GM23338 (cell line): ENCODE results near the gene ANKRD63.

Experiments used
- CREB1 ChIP-seq: fragments of 250-450 bp; sonication (Bioruptor Pico); IDR thresholded peaks from 2 replicates; pipeline ENCODE4 v1.5.0; 2020; ENCODE audit warnings: low read depth, mild to moderate bottlenecking, moderate library complexity
- CTCF ChIP-seq, 2 experiments: fragments of 200-600 bp in 1 of 2; sonication (generic) in 1 of 2; conservative IDR thresholded peaks; 2 replicates each; pipeline versions ENCODE4 v1.5.1 to v1.6.1; 2016 to 2017; ENCODE audit warnings: antibody characterized with exemption in 2 of 2, low read depth in 2 of 2, mild to moderate bottlenecking in 2 of 2, moderate library complexity in 1 of 2
- EZH2 ChIP-seq: fragments of 200-600 bp; sonication (generic); IDR thresholded peaks from one replicate; pipeline ENCODE4 v1.8.0; 2017; ENCODE audit warnings: antibody characterized with exemption, mild to moderate bottlenecking, low read depth; ENCODE audit not compliant: unreplicated experiment
- EZH2phosphoT487 ChIP-seq: fragments of 200-600 bp; sonication (generic); IDR thresholded peaks from one replicate; pipeline ENCODE4 v1.8.1; 2018; ENCODE audit warnings: antibody characterized with exemption; ENCODE audit not compliant: unreplicated experiment
- JUNB ChIP-seq: IDR thresholded peaks from one replicate; pipeline ENCODE4 v1.6.1; 2016; ENCODE audit warnings: antibody characterized with exemption; ENCODE audit not compliant: unreplicated experiment
- POLR2AphosphoS5 ChIP-seq: IDR thresholded peaks from 2 replicates; pipeline ENCODE4 v1.6.1; 2016; ENCODE audit warnings: antibody characterized with exemption, low read depth
- STAT1 ChIP-seq: IDR thresholded peaks from one replicate; pipeline ENCODE4 v1.6.1; 2016; ENCODE audit warnings: antibody characterized with exemption; ENCODE audit not compliant: unreplicated experiment
- ZNF114 ChIP-seq: fragments of 250-450 bp; sonication (Bioruptor Pico); IDR thresholded peaks from 2 replicates; pipeline ENCODE4 v1.5.0; 2020; ENCODE audit warnings: mild to moderate bottlenecking, moderate library complexity
- ZNF331 ChIP-seq: fragments of 250-450 bp; sonication (Bioruptor Pico); IDR thresholded peaks from 2 replicates; pipeline ENCODE4 v1.5.0; 2020; ENCODE audit warnings: low read depth, mild to moderate bottlenecking, moderate library complexity
- TF ChIP-seq, protein P1 (sequence below): fragments of 250-450 bp; sonication (Bioruptor Pico); IDR thresholded peaks from 2 replicates; pipeline ENCODE4 v1.5.0; 2020; ENCODE audit warnings: mild to moderate bottlenecking, moderate library complexity
- TF ChIP-seq, protein P2 (sequence below): IDR thresholded peaks from one replicate; pipeline ENCODE4 v1.6.1; 2018; ENCODE audit warnings: antibody characterized with exemption; ENCODE audit not compliant: unreplicated experiment

- TF ChIP-seq CTCF (conservative IDR thresholded peaks at IDR 0.05; ENCODE audit: low read depth in 2 of 2): no peak
- no peak for TF ChIP-seq EZH2
- no peak for TF ChIP-seq EZH2phosphoT487
- TF ChIP-seq POLR2AphosphoS5: no peak
- TF ChIP-seq, protein P1, sequence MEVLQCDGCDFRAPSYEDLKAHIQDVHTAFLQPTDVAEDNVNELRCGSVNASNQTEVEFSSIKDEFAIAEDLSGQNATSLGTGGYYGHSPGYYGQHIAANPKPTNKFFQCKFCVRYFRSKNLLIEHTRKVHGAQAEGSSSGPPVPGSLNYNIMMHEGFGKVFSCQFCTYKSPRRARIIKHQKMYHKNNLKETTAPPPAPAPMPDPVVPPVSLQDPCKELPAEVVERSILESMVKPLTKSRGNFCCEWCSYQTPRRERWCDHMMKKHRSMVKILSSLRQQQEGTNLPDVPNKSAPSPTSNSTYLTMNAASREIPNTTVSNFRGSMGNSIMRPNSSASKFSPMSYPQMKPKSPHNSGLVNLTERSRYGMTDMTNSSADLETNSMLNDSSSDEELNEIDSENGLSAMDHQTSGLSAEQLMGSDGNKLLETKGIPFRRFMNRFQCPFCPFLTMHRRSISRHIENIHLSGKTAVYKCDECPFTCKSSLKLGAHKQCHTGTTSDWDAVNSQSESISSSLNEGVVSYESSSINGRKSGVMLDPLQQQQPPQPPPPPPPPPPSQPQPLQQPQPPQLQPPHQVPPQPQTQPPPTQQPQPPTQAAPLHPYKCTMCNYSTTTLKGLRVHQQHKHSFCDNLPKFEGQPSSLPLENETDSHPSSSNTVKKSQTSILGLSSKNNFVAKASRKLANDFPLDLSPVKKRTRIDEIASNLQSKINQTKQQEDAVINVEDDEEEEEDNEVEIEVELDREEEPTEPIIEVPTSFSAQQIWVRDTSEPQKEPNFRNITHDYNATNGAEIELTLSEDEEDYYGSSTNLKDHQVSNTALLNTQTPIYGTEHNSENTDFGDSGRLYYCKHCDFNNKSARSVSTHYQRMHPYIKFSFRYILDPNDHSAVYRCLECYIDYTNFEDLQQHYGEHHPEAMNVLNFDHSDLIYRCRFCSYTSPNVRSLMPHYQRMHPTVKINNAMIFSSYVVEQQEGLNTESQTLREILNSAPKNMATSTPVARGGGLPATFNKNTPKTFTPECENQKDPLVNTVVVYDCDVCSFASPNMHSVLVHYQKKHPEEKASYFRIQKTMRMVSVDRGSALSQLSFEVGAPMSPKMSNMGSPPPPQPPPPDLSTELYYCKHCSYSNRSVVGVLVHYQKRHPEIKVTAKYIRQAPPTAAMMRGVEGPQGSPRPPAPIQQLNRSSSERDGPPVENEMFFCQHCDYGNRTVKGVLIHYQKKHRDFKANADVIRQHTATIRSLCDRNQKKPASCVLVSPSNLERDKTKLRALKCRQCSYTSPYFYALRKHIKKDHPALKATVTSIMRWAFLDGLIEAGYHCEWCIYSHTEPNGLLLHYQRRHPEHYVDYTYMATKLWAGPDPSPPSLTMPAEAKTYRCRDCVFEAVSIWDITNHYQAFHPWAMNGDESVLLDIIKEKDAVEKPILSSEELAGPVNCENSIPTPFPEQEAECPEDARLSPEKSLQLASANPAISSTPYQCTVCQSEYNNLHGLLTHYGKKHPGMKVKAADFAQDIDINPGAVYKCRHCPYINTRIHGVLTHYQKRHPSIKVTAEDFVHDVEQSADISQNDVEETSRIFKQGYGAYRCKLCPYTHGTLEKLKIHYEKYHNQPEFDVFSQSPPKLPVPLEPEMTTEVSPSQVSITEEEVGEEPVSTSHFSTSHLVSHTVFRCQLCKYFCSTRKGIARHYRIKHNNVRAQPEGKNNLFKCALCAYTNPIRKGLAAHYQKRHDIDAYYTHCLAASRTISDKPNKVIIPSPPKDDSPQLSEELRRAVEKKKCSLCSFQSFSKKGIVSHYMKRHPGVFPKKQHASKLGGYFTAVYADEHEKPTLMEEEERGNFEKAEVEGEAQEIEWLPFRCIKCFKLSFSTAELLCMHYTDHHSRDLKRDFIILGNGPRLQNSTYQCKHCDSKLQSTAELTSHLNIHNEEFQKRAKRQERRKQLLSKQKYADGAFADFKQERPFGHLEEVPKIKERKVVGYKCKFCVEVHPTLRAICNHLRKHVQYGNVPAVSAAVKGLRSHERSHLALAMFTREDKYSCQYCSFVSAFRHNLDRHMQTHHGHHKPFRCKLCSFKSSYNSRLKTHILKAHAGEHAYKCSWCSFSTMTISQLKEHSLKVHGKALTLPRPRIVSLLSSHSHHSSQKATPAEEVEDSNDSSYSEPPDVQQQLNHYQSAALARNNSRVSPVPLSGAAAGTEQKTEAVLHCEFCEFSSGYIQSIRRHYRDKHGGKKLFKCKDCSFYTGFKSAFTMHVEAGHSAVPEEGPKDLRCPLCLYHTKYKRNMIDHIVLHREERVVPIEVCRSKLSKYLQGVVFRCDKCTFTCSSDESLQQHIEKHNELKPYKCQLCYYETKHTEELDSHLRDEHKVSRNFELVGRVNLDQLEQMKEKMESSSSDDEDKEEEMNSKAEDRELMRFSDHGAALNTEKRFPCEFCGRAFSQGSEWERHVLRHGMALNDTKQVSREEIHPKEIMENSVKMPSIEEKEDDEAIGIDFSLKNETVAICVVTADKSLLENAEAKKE (CRISPR knock-in tag): no peak
- TF ChIP-seq CREB1 (CRISPR knock-in tag): no peak
- TF ChIP-seq, protein P2, sequence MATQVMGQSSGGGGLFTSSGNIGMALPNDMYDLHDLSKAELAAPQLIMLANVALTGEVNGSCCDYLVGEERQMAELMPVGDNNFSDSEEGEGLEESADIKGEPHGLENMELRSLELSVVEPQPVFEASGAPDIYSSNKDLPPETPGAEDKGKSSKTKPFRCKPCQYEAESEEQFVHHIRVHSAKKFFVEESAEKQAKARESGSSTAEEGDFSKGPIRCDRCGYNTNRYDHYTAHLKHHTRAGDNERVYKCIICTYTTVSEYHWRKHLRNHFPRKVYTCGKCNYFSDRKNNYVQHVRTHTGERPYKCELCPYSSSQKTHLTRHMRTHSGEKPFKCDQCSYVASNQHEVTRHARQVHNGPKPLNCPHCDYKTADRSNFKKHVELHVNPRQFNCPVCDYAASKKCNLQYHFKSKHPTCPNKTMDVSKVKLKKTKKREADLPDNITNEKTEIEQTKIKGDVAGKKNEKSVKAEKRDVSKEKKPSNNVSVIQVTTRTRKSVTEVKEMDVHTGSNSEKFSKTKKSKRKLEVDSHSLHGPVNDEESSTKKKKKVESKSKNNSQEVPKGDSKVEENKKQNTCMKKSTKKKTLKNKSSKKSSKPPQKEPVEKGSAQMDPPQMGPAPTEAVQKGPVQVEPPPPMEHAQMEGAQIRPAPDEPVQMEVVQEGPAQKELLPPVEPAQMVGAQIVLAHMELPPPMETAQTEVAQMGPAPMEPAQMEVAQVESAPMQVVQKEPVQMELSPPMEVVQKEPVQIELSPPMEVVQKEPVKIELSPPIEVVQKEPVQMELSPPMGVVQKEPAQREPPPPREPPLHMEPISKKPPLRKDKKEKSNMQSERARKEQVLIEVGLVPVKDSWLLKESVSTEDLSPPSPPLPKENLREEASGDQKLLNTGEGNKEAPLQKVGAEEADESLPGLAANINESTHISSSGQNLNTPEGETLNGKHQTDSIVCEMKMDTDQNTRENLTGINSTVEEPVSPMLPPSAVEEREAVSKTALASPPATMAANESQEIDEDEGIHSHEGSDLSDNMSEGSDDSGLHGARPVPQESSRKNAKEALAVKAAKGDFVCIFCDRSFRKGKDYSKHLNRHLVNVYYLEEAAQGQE: no peak
- no peak for TF ChIP-seq ZNF331 (CRISPR knock-in tag)
- TF ChIP-seq JUNB: no peak
- TF ChIP-seq ZNF114 (CRISPR knock-in tag): no peak
- no peak for TF ChIP-seq STAT1
Observed at GRCh38 chr15:40300367-40300766, 17.5 kb upstream of the ANKRD63 start.
